GM18873 (cell line): Measurements from ENCODE around the gene LYRM9.
"Not testable (repeated sequence)": the region's sequence is repeated elsewhere in the genome, so short reads cannot be mapped to it uniquely, and the experiment has no call there.

Experiments used
- ATAC-seq: cut with Tn5 transposase; IDR thresholded peaks from one replicate; pipeline ENCODE4 v1.9.1; 2021; ENCODE audit warnings: mild to moderate bottlenecking, moderate library complexity, moderate number of reproducible peaks; ENCODE audit not compliant: unreplicated experiment, low FRiP score

Gene LYRM9

GRCh38 chr17:27907976-27908558 lies 14.9 kb upstream of the LYRM9 start:
- ATAC-seq, result no peak

DNA sequence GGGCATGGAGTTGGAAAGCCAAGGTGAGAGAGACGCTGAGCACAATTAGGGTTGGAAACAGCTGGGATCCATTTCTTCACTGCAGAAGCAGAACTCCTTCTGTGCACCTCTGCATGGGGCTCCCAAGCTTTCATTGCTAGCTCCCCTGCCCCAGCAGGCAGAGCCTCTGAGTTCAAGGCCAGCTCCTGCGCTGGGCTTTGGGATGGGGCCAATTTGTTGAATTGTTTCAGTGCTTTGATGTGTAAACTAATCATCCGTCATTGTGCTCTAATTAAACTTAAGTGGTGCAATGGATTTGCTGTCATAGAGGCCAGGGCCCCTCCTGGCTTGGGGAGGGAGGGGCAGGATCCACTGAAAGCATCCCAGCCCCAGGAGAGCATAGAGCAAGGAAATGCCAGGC lies 13.5 kb upstream of the LYRM9 start:
- no peak for ATAC-seq

DNA sequence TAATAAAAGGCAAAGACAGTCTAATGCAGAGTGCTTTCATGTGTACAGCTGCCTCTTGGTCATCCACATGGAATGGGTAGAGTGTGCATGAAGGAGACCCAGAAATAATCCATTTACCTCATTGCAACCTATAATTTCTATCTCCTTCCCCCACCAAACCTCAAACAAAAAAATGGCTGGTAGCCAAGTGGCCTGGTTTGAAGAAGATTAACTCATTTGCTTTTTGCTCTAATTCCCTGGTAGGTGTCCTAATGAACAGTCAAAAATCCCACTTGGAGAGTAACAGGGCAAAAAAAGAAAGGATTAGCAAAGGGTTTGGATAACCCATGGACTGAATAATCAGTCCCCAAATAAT lies 13.0 kb upstream of the LYRM9 start:
- ATAC-seq, result no peak

- ATAC-seq, result no peak
Observed at GRCh38 chr17:27905447-27906225, 12.5 kb upstream of the LYRM9 start.

DNA sequence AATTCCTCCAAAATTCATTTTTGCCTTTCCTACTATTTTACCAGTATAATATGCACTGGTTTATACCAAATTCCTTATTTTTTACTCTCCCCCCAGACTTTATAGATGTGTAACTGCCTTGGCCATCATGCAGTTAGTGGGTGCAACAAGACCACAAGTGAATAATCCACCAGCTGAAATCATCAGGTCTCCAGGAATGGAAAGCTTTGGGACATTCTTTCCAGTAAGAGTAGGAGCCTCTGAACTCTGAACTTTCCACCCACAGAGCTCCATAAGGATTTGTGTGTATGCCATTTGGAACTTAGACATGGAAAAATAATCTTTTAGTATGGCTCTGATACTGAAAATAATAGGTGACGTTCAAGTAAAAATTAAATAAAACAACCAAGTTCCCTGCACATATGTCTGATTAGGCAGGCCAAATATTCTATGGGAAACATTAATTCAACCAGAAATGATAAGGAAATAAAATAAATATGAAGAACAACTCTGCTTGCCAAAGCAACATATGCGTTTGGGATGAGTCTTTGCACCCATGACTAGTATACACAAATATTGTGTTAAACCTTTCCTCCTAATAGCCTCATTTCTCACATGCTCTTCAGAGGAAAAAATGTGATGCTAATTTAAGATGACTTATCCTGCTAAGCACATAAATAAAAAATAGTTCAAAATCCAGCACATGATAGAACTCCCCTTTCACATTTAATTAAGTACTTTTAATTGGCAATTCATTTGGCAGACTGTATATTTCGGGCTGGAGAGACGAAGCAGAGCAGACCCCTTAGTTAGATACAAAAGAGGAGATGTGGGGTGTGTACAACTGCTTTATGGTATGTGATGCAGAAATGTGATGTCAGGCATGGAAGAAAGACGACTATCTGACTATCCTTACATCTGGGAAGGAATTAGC lies 11.6 kb upstream of the LYRM9 start:
- no peak for ATAC-seq

- ATAC-seq, result no peak
Observed at GRCh38 chr17:27904114-27904513, 10.9 kb upstream of the LYRM9 start.

GRCh38 chr17:27899525-27899924 lies 6.4 kb upstream of the LYRM9 start:
- ATAC-seq, result no peak

- no peak for ATAC-seq
Observed at GRCh38 chr17:27898096-27898495, 4.9 kb upstream of the LYRM9 start.

DNA sequence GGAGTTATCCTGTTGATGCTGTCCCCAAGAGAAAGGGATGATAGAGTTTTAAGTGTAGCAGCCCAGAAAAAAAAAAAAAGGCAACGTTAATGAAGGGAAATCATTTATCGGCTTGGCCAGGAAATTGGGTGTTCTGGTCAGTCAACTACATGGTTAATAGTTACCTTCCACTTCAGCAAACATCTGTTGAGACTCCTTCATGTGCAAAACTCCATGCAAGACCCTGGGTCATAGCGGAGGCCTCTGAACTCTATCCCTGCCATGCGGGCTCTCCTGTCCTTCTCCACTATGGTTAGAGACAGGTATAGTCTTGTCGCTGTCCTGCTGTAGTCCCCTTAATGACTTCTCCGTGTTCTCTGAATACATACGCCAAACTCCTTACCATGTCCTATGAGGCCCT lies 3.5 kb upstream of the LYRM9 start:
- no peak for ATAC-seq

DNA sequence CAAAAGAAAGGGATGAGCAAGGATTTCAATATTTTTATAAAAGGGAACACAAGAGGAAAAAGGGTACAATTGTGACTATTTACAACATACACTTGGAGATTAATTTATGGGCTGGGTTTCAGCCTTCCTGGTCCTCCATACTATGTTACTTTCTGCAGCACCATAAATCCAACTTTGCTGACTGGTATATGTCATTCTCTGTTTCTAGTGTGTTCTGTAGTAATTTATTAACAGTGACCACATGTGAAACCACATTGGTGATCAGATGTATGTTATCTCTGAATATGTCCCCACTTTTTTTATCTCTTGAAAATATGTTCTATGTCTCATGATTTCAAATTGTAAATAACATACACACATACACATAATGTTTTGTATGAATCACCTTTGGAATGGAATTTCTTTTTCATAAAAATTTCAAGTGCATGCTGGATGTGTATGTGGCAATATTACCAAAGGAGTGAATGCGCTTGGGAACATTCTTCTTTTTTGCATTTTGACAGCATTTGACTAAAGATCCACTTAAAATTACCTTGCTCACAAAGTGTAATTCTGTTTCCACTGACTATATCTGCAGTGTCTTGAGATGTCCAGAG lies 2.9 kb upstream of the LYRM9 start:
- no peak for ATAC-seq

GRCh38 chr17:27895123-27895895 lies 2.1 kb upstream of the LYRM9 start:
- no peak for ATAC-seq

- ATAC-seq, result no peak
Observed at GRCh38 chr17:27893841-27894503, 807 bp upstream of the LYRM9 start.

DNA sequence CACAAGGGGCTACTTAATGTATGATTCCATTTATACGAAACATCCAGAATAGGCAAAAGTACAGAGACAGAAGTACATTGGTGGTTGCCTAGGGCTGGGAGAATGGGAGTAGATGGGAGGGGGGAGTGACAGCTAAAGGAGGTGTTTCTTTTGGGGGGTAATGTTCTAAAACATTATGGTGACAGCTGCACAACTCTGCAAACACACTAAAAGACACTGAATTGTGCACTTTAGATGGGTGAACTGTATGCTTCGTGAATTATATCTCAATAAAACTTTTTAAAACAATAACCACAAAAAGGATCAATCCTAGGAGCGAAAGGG lies 661 bp downstream of the LYRM9 start:
- no peak for ATAC-seq

DNA sequence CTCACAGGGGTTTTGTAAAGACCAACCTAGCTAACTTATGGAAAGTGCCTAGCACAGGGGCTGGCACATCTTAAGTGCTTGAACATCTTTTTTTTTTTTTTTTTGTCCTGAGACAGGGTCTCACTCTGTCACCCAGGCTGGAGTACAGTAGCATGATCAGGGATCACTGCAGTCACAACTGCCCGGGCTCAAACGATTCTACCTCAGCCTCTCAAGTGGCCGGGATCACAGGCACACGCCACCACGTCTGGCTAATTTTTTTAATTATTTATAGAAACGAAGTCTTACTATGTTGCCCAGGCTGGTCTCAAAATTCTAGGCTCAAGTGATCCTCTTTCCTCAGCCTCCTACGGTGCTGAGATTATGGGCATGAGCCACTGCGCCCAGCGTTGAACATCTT lies 1.3 kb downstream of the LYRM9 start:
- no peak for ATAC-seq

- ATAC-seq, result no peak
Observed at GRCh38 chr17:27889711-27890251, 3.4 kb downstream of the LYRM9 start.

DNA sequence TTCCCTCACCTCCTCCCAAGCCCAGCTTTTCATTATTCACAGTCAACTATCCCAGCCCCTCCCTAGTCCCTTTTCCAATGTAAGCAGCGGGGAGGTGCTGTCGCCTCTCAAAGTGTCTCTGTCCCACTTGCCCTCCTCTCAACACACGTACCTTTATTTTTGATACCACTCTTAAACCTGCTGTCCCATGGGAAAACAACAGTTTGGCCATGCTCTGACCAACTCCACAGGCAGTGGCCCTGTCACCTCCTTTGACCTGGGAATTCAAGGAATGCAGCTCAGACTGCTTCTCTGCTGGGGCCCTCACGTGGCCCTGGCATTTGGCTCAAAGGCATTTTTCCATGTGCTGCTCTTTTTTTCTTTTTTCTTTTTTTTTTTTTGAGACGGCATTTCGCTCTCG lies 4.2 kb downstream of the LYRM9 start:
- ATAC-seq, result no peak

- ATAC-seq, result no peak
Observed at GRCh38 chr17:27888067-27888466, 5.1 kb downstream of the LYRM9 start.

GRCh38 chr17:27886348-27886906 lies 6.7 kb downstream of the LYRM9 start:
- ATAC-seq, result not testable (repeated sequence)

DNA sequence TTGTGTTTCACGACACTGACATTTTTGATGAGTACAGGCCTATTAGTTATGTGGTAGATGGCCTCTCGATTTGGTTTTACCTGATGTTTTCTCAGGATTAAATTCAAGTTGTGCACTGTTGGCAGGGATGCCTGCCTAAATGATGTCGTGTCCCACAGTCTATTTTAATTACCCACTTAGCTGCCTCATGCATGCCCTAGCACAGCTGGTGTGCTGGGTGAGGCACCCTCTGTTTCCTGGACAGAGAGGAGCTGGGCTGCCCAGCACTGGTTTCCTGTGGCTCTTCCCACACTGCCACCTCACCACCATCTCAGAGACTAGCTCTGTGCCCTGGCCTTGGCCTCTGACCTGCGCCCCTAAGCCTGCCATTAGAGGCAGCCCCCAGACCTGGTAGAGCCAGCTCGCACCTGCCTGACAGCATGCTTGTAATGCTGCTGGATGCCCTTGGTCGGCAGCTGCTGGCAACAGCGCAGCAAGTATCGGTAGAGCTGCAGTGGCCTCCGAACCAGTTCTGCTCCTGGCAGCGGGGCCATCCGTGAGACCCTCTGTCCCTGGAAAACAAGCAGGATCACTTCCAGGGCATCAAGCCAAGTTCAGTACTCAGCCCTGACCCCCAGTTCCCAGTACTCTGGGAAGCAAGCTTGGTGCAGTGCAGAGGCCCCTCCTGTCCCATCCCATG lies 10.9 kb downstream of the LYRM9 start:
- ATAC-seq, result no peak
